HG03045 (cell line): ENCODE measurements around the gene DELE1.

Source experiments
- ATAC-seq: cut with Tn5 transposase; IDR thresholded peaks from one replicate; pipeline ENCODE4 v1.9.1; 2021; ENCODE audit warnings: mild to moderate bottlenecking, moderate library complexity; ENCODE audit not compliant: unreplicated experiment

Gene DELE1

DNA sequence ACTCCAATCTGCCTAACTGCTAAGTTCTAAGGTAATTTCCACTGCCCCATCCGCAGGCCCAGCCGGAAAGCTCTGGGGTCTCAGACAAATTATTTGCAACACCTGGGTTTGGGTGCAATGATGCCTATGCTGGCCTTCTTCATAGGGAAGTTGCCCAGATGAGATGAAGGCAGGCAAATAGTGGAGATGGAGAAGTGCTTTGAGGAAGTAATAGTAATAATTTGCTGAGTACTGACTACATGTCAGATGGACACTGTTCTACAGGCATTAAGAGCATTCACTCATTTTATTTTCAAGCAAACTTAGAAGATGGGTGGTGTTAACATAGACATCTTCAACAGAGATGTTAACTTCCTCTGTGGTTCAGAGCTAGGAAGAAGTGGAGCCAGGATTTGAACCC is 30.5 kb downstream of the DELE1 start:
- no peak for ATAC-seq

DNA sequence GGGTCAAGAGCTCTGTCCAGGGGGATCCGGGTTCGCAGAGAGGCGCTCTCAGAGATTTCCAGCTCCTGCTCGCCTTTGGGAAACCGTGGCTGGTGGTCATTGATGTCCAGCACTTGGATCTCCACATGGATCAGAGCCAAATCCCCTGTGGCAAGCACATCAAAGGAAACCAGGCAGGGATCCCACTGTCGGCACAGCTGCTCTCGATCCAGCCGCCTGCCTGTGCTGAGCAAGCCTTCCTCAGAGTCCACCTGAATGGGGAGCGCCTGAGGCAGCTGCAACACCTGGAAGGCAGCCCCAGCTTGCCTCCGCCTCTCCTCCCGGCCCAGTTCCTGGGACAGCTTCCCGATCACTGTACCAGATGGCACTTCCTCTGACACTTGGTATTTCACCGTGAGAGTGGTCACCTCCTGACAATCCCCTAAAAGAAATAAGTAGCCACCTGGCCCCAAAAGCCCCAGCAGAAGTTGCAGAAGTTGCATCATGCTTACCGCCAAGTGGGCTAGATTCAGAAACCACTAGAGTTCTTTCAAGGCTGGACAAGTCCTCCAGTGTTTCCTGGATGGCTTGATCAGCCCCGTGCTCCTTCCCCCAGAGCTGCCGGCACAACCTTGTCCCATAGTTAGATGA is 33.8 kb downstream of the DELE1 start:
- ATAC-seq: no peak

DNA sequence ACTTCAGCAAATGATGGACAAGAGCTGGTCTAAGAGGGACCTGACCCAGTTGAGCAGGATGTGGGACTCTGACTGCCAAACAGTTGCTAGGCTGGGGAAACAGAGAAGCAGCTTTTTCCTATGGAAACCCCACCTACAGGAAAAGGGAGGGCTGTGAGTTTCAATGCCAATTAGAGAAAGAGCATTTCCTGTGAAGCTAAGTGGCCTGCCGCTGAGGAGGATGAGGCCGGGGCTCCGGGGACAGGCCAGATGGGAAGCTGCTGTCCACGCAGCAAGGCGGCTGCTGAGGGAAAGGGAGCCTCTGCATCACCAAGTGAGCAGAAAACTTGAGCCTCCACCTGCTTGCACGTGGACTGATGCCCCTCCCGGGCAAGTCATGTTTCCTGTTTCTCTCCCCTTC is 34.4 kb downstream of the DELE1 start, which contains the start of gene PCDH12:
Gene PCDH12, minus strand, starts transcription at position 90 of the 400 bp plus-strand sequence. CDS start 351 bp downstream, outside the sequence.
- ATAC-seq: no peak

DNA sequence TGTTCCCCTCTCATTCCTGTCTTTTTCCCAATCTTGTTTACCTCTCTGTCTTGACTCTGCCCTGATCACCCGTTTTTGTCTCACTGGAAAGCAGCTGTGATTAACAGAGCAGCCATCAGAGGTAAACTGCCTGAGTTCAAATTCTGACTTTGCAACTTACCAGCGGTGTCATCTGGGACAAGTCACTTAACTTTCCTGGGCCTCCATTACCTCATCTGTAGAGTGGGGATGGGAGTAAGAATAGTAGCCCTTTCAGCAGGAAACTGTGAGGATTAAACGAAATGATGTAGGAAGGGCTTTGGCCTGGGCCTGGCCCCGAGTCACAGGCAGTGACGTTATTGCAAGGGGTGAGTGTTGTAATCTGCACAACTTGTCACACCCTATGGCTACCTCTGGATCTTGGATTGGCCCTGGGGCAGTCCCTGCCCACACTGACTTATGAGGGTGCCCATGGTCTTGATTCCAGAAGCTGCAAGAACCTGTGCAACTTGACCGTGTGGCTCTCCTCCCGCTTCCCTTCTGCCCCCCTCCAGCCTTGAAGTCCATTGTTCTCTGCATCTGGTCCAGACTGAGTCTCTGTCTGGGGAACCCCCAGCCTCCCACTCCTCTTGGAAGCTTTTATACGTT is 35.0 kb downstream of the DELE1 start:
- ATAC-seq: no peak

DNA sequence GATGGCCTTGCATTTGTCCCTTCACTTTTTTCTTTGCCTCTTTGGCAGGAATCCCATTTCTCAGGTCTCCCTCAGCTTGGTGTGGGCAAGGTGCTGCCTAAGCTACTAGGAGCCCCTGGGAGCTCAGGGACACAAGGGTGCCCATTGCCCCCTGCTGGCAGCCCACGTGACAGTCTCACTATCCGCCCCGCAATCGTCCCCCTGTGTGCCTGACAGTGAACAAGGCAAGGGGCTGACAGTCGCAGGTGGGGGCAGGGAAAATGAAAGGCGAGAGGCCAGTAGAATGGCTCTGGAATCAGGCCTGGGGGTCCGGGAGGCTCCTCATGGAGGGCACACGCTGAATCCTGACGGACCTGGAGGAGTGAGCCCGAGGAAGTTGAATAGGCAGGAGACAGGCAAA is 36.3 kb downstream of the DELE1 start:
- no peak for ATAC-seq

DNA sequence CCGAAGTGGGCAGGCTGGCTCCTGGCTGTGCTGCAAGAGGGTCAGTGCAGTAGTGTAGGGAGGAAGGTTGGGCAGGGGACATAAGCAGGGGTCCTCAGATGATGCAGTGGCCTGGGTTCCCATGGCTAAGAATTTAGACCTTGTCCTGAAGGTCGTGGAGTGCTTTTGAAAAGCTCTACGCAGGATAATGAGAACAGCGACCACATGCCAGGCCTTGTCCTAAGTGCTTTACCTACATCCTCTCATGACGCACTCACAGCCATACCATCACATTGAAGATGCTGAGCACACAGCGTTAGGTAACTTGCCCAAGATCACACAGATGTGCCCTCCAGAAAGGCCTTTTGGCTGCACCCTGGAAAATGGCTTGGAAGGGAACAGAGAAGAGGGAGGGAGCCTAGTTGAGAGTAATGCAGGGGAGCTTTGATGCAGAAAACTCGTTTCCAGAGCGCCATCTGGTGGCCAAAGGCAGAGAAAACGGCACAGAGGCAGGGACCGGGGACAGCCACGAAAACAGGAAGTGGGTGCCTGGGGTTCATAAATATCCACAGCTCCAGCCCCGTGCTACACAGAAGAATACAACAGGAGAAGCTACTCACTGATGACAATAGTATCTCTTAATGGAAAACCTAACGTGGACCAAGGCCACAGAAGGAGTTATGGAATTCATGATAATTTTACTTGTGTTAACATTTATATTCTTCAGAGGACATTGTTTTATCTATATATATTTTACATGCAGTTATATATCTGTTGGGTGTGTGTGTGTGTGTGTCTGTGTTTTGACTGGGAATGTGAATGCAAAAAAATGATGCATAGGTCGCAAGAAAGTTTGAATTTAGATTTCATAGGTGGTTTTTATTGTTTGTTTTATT is 37.0 kb downstream of the DELE1 start:
- peak; percentile 95 for ATAC-seq

DNA sequence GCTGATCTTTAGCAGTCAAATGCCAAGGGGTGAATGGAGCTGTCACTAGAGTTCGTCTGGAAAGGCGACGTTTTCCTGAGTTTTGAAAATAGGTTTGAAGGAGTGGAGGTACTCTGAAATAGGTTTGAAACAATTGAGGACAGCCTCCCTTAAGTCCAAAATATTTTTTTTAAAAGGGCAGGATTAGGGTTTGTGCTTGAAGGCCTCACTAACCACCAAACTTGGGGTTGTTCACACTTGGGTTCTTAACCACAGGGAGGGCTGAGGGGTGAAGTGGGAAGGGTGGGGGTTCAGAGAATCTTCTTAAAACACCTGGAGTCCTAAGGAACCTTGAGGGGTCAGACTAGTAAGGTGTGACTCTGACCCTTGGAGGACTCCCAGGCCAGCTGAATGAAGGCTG is 37.8 kb downstream of the DELE1 start:
- no peak for ATAC-seq

DNA sequence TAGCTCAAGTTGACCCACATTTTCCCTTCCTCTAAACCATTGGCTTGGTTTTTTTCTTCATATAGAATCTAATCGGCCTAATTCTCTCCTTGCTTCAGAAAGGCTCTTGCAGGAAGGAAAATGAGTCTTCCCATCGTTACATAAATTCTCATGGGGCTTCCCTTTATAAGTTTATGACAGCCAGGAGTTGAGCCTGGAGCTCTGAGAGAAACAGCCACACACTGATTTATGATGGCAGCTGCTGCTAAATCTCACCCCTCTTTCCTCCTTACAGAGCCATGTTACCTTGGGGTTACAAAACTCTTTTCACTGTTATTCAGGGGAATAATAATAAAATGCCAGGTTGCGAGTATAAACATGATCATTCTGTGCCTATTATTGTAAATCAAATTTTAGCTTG is 40.0 kb downstream of the DELE1 start:
- no peak for ATAC-seq

DNA sequence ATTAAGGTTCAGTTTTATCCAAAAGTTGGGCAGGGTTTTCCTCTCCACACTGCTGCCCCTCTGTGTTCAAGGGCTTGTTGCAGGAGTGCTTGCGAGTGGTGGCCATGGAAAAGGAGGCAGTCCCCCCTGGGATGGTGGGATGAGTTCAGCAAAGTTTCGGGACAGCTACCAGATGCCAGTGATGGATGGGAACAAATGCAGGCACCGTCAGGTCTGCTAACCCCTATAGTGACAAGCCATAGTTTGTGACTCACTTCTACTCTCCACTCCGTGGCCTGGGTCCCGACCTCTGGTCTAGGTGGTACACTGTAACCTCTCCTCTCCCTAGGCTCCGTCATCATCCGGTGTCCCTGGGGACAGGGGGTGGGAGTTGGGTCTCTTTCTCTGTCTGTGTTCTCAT is 41.4 kb downstream of the DELE1 start:
- ATAC-seq: no peak

DNA sequence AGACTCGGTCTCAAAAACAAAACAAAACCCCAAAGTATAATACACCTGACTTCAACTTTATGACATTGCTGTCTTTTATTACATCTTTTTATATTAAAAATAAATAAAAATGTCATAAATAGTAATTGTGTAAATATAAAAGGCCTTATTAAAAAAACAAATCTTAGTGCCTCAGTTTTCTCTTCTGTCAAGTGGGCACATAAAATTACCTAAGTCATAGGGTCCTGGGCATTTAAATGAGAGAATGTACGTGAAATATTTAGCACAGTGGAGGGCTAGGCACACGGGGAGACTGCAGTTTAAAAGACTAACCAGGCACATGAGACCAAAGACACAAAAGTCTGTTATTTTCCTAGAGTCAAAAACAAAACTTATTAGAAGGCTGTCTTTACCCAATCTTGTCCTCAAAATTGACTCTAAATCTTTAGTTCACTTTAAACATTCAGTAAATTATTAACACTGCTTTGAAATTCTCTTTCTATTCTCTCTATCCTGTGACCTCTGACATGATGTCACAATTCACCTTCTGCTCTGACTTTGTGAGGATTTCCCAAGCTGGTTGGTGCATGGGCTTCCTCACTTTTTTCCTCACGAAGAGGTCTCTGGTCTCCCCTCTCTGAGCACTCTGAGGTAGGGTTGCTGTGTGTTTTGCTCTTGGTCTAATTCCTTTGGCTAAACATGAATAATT is 42.7 kb downstream of the DELE1 start:
- ATAC-seq: no peak

DNA sequence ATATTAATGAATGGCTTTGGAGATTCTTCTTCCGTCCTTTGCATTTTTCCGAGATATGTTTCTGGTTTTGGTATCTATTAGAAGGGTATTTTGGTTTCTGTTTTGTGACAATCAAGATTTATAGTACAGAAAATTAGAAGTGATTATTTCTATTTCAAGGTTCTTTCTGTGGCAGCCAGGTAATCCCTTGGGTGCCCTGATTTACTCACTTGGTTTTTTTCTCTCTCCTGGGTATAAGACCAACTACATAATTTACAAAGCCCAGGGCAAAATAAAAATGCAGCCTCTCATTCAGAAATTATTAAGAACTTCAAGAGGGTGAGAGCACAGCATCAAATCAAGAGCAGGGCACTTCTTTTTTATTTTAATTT is 43.3 kb downstream of the DELE1 start:
- no peak for ATAC-seq

DNA sequence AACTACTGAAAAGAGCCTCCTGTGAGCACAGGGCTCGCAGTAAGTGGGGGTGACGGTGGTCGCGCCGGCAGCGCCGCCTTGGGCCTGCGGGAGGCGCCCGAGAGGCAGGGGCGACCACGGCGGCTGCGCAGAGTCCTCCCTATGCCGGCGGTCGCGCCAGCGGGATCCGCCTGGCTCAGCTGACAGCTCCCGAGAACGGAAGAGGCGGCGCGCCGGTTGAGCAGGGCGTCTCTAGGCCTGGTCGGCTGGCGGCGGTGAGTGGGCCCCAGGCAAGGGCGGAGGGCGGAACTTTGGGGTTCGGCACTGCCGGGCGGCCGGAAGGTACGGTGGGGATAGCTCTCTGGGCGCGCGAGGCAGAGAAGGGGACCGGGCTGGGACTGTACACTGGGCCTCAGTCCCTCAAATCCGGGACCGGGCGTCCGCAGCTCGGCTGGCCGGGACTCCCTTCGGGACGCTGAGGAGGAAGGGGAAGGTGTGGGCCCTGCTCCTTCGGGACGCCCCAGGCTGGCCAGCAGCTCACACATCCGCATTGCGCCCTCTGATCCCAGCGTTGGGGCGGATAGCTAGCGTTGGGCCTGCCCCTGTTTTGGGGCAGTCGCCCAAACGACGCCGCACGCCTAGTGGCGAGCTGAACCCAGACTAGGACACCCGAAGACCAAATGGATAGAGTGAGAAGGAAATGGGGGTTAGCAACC is 45.4 kb downstream of the DELE1 start, which contains the start of gene RNF14:
Gene RNF14, plus strand, starts transcription at position 192 of the 695 bp plus-strand sequence. CDS start 4,484 bp downstream, outside the sequence.
- peak; percentile 94 for ATAC-seq

DNA sequence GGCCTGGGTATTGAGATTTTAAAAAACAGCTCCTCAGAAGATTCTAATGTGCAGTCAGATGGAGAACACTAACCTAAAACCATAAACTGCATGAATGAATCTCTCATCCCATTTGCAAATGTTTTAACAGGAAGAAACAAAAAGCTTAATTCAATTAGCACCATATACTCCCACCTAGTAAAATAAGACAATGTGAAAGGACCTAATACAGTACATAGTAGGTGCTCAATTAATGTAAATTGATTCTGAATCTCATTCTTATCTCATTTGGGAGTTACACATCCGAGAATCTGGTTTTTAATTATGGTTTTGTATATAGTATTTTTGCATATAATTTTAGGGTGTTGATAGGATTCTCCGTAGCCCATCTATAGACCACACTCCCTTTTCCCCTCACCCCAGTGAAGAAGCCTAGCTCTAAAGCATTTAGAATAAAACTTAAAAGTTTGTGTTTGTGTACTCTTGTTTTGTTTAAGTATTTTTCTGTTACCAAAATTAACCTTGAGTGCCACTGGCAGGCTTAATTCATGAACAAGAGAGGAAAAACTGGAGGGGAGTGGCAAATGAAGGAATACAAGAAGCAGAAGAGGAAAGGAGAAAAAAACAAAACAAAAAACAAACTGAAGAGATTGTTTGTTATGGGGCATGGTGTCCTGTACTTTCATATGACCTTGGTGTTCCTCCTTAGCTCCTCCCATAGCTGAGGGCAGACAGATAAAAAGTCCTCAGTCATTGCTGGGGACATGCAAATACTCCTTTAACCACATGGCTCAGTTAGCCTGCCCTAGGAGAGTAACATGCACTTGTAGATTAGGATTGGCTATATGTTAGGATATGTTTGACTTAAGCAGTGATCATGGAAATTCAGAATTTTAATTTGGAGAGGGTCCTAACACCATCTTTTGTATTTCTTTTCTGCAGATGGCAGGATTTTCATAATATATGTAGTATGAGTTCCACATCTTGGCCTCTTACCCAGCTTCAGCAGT is 46.4 kb downstream of the DELE1 start:
- peak; percentile 54 for ATAC-seq

DNA sequence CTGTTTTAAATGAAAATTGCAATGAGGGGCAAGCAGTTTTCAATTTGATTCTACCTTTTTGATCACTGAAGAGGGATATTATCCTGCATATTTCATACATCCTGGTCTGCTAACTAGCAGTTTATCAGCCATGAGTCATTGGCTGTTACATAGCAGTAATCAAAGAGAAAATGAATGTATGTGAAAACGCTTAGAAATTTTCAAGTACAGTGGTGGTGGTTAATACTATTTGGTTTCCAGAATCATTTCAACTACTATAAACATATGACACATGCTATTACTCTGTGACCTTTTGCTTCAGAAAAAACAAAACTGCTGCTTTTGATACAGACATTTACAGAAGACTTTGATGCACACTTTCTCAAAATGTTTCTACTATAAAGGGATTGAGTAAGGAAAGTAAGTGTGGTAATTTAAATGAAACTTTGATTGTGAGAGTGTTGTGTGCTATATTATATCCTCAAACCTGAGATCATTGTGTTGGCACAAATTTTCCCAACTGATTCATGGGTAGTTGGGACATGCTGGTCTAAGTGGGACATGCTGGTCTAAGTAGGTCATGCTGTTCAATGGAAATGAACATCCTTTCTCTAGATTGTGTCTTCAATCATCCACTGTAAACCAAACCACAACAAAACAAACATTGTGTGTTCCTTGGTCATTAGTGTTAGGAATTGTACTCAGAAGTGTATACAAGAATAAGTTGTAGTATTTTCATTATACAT is 50.4 kb downstream of the DELE1 start:
- no peak for ATAC-seq

DNA sequence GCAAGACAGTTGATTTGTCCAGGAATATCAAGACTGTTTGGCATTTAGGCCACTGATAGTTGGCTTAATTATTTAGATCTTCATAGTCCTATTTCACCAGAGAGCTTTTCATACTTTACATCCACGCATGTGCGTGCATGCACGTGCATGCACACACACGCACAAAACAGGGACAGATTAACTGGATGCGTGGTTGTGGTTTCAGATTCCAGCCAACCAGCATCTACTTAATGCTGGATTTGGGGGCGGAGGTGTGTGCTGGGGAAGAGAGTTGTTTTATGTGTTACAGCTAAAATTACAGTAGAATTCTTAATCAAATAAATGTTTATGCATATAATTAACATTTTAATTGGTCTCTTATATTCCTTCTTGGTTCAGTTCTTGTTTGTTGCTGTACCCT is 52.5 kb downstream of the DELE1 start:
- ATAC-seq: no peak

DNA sequence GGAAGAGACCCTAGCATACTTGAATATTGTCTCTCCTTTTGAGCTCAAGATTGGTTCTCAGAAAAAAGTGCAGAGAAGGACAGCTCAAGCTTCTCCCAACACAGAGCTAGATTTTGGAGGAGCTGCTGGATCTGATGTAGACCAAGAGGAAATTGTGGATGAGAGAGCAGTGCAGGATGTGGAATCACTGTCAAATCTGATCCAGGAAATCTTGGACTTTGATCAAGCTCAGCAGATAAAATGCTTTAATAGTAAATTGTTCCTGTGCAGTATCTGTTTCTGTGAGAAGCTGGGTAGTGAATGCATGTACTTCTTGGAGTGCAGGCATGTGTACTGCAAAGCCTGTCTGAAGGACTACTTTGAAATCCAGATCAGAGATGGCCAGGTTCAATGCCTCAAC is 54.7 kb downstream of the DELE1 start:
- ATAC-seq: no peak

DNA sequence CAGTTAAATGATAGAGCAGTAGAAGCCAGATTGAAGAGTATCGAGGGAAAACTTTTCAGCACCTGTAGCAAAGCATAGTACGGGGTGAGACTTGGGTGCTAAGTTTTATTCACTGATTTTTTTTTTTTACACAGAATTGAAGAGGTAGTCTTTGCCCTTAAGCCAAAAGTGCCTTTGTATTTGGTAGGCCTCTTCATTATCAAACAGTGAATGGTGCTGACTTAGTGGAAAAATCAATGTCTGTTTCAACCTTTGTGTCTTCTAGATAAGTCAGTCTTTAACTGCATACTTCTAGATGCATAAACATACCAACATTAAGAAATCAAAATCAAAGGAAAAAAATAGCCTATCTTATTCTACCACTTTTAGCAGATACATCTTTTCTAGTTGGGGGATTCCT is 59.0 kb downstream of the DELE1 start:
- no peak for ATAC-seq

DNA sequence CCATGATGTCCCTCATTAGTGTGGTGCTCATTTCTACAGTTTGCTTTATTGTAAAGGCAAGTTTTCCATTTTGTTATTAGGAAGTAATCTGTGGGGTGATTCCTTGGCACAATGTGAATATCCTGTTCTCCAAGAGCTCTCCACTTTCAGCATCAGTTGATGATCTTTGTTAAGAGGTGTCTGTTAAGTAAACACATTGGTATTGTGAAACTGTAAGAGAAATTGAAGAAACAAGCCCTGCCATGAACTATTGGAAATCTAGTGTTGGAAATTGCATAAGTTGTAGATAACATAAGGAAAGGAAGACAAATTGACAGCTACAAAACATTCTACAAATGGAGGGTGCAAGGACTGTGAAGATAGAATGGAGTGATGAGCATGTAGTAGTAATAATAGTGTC is 62.4 kb downstream of the DELE1 start:
- no peak for ATAC-seq

DNA sequence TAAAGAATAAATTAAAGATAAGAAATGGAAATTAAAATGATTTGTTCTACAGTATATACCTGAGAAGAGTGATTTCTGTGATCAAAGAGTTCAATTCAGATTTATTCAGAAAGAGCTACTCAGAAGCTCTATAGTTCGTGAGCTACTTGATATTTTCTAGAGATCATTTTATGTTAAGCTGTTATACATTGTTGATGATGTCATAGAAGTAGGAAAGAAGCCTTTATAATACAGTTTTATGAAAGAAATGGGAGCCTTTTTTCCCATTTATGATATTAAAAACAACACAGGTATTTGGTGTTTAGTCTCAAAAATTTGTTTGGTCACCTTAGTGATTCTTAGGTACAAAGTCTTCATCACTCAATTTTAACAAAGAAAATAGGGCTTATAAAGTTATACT is 66.0 kb downstream of the DELE1 start:
- no peak for ATAC-seq
